Activated B cell treated with CpG ODN at 0.5 μM for 24 hours (primary cell): Measurements from ENCODE around the gene LMBR1. TPM values are rescaled to one million over a fixed set of nuclear protein-coding genes. Genes with fewer than 3 reads are reported as not detected.
A peak's percentile ranks its signal among the peaks of the same experiment; 100 is the strongest.

Source experiments
- ATAC-seq: fragments of 200-7000 bp; cut with Tn5 transposase; one replicate; pipeline ENCODE4 v1.10.0; 2021; ENCODE audit warnings: low read depth, mild to moderate bottlenecking, moderate library complexity
- CTCF ChIA-PET: fragments of 350-600 bp; sonication (Branson Sonifier 250); formaldehyde crosslinking; loops from one replicate; lab custom pipeline; 2021; ENCODE audit warnings: antibody characterized with exemption; lab: Charles Lee
- POLR2A ChIA-PET: fragments of 350-600 bp; sonication (Branson Sonifier 250); formaldehyde crosslinking; loops from one replicate; lab custom pipeline; 2021; ENCODE audit warnings: antibody characterized with exemption; lab: Charles Lee
- DNase-seq: peaks from one replicate; pipeline ENCODE4 v3.0.0; 2022
- H3K27ac Mint-ChIP-seq: one replicate; pipeline ENCODE4 v1.8.0; 2020; ENCODE audit warnings: mixed read lengths
- H3K27me3 Mint-ChIP-seq: one replicate; pipeline ENCODE4 v1.8.0; 2021; ENCODE audit warnings: mixed read lengths
- H3K36me3 Mint-ChIP-seq: one replicate; pipeline ENCODE4 v1.8.0; 2021; ENCODE audit warnings: low read depth, mixed read lengths
- H3K4me1 Mint-ChIP-seq: one replicate; pipeline ENCODE4 v1.8.0; 2021; ENCODE audit warnings: mixed read lengths
- H3K4me3 Mint-ChIP-seq: one replicate; pipeline ENCODE4 v1.8.0; 2020; ENCODE audit warnings: mild to moderate bottlenecking, mixed read lengths
- H3K9me3 Mint-ChIP-seq: one replicate; pipeline ENCODE4 v1.8.0; 2020; ENCODE audit warnings: mixed read lengths
- intact Hi-C: fragments of 100-400 bp; cut with micrococcal nuclease; formaldehyde crosslinking; loops from one replicate; pipeline ENCODE4 v1.15.1; 2024
- total RNA-seq: library from RNA; stranded (reverse); gene quantifications from 2 replicates; pipeline ENCODE4 v1.2.3, GENCODE V29; 2022
- TF ChIP-seq, protein P1 (sequence below): fragments of 200-600 bp; IDR thresholded peaks from one replicate; pipeline ENCODE4 v1.8.0; 2022; ENCODE audit warnings: antibody characterized with exemption, mild to moderate bottlenecking

Gene LMBR1
- total RNA-seq, 1 donor from 2014 or later = 67.9 TPM

DNA sequence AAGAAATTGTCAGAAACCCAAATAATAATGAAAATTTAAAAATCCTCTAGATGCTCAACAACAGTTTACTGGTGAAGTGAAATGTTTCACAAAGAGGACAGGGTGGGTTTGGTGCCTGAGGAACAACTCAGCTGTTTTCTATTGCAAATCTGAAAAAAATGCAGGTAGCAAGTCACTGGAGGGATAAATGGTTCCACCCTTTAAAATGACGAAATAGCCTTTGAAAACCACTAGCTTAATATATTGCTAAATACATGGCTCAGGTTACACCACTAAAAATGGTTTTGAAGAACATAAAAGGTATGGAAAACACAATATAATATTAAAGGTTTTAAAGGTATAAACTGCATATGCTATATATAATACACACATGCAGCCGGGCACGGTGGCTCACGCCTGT lies 69.5 kb downstream of the LMBR1 start:
- peaks cover 5% of the 10 kb centered on the region for H3K4me1 Mint-ChIP-seq
- H3K27me3 Mint-ChIP-seq = no peaks in the 10 kb centered on the region
- ChIA-PET POLR2A (interaction anchor here (0.6 kb wide), 1 partner anchor 12 kb away, joined by 3 read pairs; no protein-coding TSS in a partner anchor), CTCF (no interaction called here)
- TF ChIP-seq, protein P1, sequence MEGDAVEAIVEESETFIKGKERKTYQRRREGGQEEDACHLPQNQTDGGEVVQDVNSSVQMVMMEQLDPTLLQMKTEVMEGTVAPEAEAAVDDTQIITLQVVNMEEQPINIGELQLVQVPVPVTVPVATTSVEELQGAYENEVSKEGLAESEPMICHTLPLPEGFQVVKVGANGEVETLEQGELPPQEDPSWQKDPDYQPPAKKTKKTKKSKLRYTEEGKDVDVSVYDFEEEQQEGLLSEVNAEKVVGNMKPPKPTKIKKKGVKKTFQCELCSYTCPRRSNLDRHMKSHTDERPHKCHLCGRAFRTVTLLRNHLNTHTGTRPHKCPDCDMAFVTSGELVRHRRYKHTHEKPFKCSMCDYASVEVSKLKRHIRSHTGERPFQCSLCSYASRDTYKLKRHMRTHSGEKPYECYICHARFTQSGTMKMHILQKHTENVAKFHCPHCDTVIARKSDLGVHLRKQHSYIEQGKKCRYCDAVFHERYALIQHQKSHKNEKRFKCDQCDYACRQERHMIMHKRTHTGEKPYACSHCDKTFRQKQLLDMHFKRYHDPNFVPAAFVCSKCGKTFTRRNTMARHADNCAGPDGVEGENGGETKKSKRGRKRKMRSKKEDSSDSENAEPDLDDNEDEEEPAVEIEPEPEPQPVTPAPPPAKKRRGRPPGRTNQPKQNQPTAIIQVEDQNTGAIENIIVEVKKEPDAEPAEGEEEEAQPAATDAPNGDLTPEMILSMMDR = no peak
- DNase-seq (no peak), ATAC-seq (no peak)
- intact Hi-C loops = no loop called here
- no peaks in the 10 kb centered on the region for H3K9me3 Mint-ChIP-seq
- H3K4me3 Mint-ChIP-seq = no peak overlapping the region
- H3K27ac Mint-ChIP-seq = no peak overlapping the region
- H3K36me3 Mint-ChIP-seq = peaks cover 17% of the 10 kb centered on the region

DNA sequence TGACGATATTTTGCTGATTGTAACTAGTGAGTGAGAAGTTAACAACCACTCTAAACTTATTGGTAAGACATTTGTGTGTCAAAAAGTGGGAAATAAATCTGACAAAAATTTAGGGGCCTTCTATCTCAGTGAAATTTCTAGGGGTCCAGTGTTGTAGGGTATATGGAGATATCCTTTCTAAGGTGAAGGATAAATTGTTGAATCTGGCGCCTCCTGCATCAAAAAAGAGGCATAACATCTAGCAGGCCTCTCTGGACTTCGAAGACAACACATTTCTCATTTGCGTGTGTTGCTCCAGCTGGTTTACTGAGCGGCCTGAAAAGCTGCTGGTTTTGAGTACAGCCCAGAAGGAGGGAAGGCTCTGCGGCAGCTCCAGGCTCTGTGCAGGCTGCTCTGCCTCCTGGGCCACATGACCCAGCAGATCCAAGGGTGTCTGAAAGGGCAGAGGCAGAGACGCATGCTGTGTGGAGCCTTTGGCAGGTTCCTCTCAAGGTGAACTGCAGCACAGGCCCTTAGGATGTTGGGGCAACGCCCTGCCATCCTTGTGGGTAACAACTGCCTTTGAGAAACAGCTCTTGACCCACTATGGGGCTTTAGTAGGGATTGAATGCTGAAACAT lies 72.4 kb downstream of the LMBR1 start:
- intact Hi-C loops = no loop called here
- POLR2A ChIA-PET = no interaction called here

DNA sequence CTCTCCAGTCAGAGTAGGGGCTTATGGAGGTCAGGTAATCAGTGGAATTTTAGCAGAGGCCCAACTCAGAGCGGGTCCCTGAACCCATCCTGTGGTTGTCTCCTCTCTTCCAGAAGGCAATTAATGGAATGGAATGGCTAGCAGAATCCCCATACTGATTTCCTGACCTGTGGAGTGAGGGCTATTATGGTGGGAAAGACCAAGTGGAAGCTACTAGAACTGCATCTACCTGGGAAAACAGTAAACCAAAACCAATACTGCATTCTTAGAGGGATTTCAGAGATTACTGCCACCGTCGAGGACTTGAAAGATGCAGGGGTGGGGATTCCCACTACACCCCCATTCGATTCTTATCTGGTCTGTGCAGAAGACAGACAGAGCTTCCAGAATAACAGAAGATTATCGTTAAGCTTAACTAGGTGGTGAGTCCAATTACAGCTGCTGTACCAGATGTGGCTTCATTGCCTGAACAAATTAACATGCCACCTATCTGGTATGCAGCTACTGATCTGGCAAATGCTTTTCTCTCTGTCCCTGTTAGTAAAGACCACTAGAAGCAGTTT lies 73.2 kb downstream of the LMBR1 start:
- no peak for DNase-seq
- ChIA-PET CTCF (no interaction called here), POLR2A (no interaction called here)
- H3K27me3 Mint-ChIP-seq = no peaks in the 10 kb centered on the region
- H3K36me3 Mint-ChIP-seq = peaks cover 16% of the 10 kb centered on the region
- TF ChIP-seq, protein P1 = no peak
- H3K27ac Mint-ChIP-seq = no peak overlapping the region
- intact Hi-C loops = no loop called here
- H3K9me3 Mint-ChIP-seq = no peaks in the 10 kb centered on the region
- ATAC-seq = no peak
- H3K4me3 Mint-ChIP-seq = no peak overlapping the region
- no peaks in the 10 kb centered on the region for H3K4me1 Mint-ChIP-seq

More for the DNA sequence above, 72.4 kb downstream of the LMBR1 start:
- no peaks in the 10 kb centered on the region for H3K27me3 Mint-ChIP-seq
- TF ChIP-seq, protein P1 = no peak
- H3K27ac Mint-ChIP-seq = no peak overlapping the region
- no peaks in the 10 kb centered on the region for H3K9me3 Mint-ChIP-seq
- ATAC-seq (no peak), DNase-seq (no peak)
- H3K4me3 Mint-ChIP-seq = no peak overlapping the region
- H3K4me1 Mint-ChIP-seq = no peaks in the 10 kb centered on the region
- peaks cover 20% of the 10 kb centered on the region for H3K36me3 Mint-ChIP-seq
- CTCF ChIA-PET = no interaction called here

DNA sequence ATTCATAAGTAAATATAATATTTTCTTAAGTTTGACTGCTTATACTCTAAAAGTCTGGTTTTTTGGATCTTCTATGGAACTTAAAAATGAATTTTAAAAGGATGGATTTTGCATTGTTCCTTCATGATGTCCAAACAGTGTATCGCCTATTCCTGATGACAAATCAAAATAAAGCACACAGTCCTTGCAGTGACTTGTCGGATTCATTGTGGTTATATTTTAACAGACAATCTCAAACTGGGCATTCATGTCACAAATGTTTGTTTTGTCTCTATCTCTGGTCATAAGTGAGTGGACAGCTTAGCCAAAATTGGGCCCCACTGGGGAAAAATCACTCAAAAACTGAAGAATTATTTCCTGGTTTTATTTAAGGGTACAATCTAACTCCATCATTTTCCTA lies 74.8 kb downstream of the LMBR1 start:
- DNase-seq = no peak
- Mint-ChIP-seq H3K4me1 (no peaks in the 10 kb centered on the region), H3K4me3 (no peak overlapping the region), H3K36me3 (peaks cover 18% of the 10 kb centered on the region), H3K27ac (no peak overlapping the region), H3K9me3 (no peaks in the 10 kb centered on the region), H3K27me3 (no peaks in the 10 kb centered on the region)
- CTCF ChIA-PET = no interaction called here
- TF ChIP-seq, protein P1 = no peak
- intact Hi-C loops = no loop called here
- no peak for ATAC-seq
- POLR2A ChIA-PET = no interaction called here

DNA sequence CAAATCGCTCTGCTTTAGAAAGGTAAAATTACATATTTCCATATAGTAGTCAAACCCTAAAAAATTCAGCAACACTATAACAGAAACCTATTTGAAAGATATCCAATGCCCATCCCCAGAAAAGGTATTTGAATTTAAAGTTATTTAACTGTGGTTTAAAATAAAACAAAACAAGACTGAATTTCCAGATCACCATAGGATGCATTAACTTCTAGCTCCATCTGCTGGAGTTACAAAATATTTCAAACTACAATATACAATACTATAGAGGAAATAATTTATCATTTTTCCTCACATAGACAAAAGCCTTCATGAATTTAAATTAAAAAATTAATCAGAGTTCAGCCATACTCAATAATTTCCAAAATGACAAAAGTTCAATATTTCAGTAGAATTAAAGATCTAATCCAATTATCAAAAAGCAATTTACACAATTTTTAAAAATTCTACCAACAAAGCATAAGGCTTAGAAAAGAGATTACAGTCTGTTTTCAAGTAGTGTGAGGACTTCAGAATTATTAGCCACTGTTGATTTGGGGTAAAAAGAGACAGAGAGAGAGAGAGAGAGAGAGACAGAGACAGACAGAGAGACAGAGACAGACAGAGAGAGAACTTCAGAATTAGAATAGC lies 75.9 kb downstream of the LMBR1 start:
- TF ChIP-seq, protein P1 = peak; percentile 30
- Mint-ChIP-seq H3K27ac (no peak overlapping the region), H3K27me3 (no peaks in the 10 kb centered on the region), H3K9me3 (no peaks in the 10 kb centered on the region), H3K4me3 (no peak overlapping the region), H3K36me3 (peaks cover 25% of the 10 kb centered on the region), H3K4me1 (no peaks in the 10 kb centered on the region)
- ATAC-seq (no peak), DNase-seq (no peak)
- ChIA-PET POLR2A (no interaction called here), CTCF (interaction anchor here (0.6 to 1.8 kb wide), 3 partner anchors 344 to 1020 kb away, joined by 3 to 4 read pairs (median 3); no protein-coding TSS in a partner anchor)
- intact Hi-C loops = loop anchor here (1.0 kb wide), 2 partner anchors 1002 to 1020 kb away; no protein-coding TSS in a partner anchor
